ENCODE measurements around the gene SIPA1L3. TPM values are rescaled to one million over a fixed set of nuclear protein-coding genes. Genes with fewer than 3 reads are reported as not detected.

Gene SIPA1L3
- total and polyA plus RNA-seq, 9 of the 15 experiments (the other 6 are each of a cell fraction or from before 2014, with no cell fraction given), result 0.01 to 6.1 (median 2.5) TPM

DNA sequence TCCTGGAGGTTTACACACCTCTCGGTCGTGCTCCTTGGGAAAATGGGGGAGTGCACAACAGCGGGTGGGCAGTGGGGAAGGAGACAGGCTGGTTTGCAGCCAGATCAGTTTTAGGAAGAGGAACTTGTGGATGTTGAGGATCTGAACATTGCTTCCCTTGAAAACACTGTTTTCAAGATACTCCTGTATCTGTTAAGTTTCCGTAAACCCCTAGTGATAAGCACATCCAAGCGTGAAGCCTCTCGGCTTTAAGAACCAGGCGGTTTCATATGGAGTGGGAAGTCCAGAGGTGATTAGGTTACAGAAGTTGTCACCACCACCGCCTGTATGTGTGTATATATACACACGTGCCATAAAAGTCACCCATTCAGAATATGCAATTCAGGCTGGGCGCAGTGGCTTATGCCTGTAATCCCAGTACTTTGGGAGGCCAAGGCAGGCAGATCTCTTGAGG lies 47.4 kb downstream of the SIPA1L3 start:
- POLR2A ChIA-PET, result interaction anchor here (1.0 kb wide), 1 partner anchor 11 kb away, joined by 5 read pairs; no protein-coding TSS in a partner anchor
- no peaks in the 10 kb centered on the region for H3K79me2 ChIP-seq (ENCODE audit: control insufficient read depth, insufficient read depth, low read length)
- TF ChIP-seq, protein P1, sequence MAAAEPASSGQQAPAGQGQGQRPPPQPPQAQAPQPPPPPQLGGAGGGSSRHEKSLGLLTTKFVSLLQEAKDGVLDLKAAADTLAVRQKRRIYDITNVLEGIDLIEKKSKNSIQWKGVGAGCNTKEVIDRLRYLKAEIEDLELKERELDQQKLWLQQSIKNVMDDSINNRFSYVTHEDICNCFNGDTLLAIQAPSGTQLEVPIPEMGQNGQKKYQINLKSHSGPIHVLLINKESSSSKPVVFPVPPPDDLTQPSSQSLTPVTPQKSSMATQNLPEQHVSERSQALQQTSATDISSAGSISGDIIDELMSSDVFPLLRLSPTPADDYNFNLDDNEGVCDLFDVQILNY (CRISPR knock-in tag; IDR thresholded peaks at IDR 0.05), result no peak
- TF ChIP-seq, protein P2, sequence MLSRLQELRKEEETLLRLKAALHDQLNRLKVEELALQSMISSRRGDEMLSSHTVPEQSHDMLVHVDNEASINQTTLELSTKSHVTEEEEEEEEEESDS (CRISPR knock-in tag; IDR thresholded peaks at IDR 0.05), result no peak
- TF ChIP-seq, protein P3, sequence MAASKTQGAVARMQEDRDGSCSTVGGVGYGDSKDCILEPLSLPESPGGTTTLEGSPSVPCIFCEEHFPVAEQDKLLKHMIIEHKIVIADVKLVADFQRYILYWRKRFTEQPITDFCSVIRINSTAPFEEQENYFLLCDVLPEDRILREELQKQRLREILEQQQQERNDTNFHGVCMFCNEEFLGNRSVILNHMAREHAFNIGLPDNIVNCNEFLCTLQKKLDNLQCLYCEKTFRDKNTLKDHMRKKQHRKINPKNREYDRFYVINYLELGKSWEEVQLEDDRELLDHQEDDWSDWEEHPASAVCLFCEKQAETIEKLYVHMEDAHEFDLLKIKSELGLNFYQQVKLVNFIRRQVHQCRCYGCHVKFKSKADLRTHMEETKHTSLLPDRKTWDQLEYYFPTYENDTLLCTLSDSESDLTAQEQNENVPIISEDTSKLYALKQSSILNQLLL (CRISPR knock-in tag; IDR thresholded peaks at IDR 0.05; ENCODE audit: borderline replicate concordance), result no peak
- TF ChIP-seq NFATC3 (IDR thresholded peaks at IDR 0.05) (no peak), ZNF175 (CRISPR knock-in tag; IDR thresholded peaks at IDR 0.05; ENCODE audit: low read depth) (no peak), SETDB1 (IDR thresholded peaks at IDR 0.05; ENCODE audit: low read length) (no peak), SP1 (CRISPR knock-in tag; IDR thresholded peaks at IDR 0.05) (no peak), ZNF696 (CRISPR knock-in tag; conservative IDR thresholded peaks at IDR 0.05) (no peak)
- TF ChIP-seq, protein P4, sequence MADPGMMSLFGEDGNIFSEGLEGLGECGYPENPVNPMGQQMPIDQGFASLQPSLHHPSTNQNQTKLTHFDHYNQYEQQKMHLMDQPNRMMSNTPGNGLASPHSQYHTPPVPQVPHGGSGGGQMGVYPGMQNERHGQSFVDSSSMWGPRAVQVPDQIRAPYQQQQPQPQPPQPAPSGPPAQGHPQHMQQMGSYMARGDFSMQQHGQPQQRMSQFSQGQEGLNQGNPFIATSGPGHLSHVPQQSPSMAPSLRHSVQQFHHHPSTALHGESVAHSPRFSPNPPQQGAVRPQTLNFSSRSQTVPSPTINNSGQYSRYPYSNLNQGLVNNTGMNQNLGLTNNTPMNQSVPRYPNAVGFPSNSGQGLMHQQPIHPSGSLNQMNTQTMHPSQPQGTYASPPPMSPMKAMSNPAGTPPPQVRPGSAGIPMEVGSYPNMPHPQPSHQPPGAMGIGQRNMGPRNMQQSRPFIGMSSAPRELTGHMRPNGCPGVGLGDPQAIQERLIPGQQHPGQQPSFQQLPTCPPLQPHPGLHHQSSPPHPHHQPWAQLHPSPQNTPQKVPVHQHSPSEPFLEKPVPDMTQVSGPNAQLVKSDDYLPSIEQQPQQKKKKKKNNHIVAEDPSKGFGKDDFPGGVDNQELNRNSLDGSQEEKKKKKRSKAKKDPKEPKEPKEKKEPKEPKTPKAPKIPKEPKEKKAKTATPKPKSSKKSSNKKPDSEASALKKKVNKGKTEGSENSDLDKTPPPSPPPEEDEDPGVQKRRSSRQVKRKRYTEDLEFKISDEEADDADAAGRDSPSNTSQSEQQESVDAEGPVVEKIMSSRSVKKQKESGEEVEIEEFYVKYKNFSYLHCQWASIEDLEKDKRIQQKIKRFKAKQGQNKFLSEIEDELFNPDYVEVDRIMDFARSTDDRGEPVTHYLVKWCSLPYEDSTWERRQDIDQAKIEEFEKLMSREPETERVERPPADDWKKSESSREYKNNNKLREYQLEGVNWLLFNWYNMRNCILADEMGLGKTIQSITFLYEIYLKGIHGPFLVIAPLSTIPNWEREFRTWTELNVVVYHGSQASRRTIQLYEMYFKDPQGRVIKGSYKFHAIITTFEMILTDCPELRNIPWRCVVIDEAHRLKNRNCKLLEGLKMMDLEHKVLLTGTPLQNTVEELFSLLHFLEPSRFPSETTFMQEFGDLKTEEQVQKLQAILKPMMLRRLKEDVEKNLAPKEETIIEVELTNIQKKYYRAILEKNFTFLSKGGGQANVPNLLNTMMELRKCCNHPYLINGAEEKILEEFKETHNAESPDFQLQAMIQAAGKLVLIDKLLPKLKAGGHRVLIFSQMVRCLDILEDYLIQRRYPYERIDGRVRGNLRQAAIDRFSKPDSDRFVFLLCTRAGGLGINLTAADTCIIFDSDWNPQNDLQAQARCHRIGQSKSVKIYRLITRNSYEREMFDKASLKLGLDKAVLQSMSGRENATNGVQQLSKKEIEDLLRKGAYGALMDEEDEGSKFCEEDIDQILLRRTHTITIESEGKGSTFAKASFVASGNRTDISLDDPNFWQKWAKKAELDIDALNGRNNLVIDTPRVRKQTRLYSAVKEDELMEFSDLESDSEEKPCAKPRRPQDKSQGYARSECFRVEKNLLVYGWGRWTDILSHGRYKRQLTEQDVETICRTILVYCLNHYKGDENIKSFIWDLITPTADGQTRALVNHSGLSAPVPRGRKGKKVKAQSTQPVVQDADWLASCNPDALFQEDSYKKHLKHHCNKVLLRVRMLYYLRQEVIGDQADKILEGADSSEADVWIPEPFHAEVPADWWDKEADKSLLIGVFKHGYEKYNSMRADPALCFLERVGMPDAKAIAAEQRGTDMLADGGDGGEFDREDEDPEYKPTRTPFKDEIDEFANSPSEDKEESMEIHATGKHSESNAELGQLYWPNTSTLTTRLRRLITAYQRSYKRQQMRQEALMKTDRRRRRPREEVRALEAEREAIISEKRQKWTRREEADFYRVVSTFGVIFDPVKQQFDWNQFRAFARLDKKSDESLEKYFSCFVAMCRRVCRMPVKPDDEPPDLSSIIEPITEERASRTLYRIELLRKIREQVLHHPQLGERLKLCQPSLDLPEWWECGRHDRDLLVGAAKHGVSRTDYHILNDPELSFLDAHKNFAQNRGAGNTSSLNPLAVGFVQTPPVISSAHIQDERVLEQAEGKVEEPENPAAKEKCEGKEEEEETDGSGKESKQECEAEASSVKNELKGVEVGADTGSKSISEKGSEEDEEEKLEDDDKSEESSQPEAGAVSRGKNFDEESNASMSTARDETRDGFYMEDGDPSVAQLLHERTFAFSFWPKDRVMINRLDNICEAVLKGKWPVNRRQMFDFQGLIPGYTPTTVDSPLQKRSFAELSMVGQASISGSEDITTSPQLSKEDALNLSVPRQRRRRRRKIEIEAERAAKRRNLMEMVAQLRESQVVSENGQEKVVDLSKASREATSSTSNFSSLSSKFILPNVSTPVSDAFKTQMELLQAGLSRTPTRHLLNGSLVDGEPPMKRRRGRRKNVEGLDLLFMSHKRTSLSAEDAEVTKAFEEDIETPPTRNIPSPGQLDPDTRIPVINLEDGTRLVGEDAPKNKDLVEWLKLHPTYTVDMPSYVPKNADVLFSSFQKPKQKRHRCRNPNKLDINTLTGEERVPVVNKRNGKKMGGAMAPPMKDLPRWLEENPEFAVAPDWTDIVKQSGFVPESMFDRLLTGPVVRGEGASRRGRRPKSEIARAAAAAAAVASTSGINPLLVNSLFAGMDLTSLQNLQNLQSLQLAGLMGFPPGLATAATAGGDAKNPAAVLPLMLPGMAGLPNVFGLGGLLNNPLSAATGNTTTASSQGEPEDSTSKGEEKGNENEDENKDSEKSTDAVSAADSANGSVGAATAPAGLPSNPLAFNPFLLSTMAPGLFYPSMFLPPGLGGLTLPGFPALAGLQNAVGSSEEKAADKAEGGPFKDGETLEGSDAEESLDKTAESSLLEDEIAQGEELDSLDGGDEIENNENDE (IDR thresholded peaks at IDR 0.05; ENCODE audit: low read depth, low read length), result no peak

More for the DNA sequence above, 47.4 kb downstream of the SIPA1L3 start:
- intact Hi-C loops (cut with micrococcal nuclease), result no loop called here
- in situ Hi-C loops (cut with MboI), result no loop called here
- Histone ChIP-seq H2AFZ (ENCODE audit: low read depth, low read length) (no peak overlapping the region), H3K4me3 (no peak overlapping the region), H4K20me1 (replicated peaks; ENCODE audit: control insufficient read depth, insufficient read depth, low read length) (no peaks in the 10 kb centered on the region), H3K9me3 (replicated peaks; ENCODE audit: control insufficient read depth, insufficient read depth, low read depth, low read length) (no peaks in the 10 kb centered on the region), H3K9me1 (ENCODE audit: control insufficient read depth, insufficient read depth, low read length) (no peaks in the 10 kb centered on the region), H3K27me3 (ENCODE audit: control insufficient read depth in 2 of 2, insufficient read depth in 2 of 2, low read length in 2 of 2) (peaks cover 0 to 5% of the 10 kb centered on the region in 2 experiments; a peak in 3 of 5 replicates), H3K9ac (ENCODE audit: insufficient read depth in 1 of 2, low read depth in 2 of 2, low read length in 2 of 2) (no peak overlapping the region), H3K4me2 (ENCODE audit: insufficient read depth, low read length) (no peak overlapping the region), H3K4me1 (replicated peaks in 1 of 2; ENCODE audit: control insufficient read depth in 2 of 2, insufficient read depth in 2 of 2, low read length in 2 of 2) (peaks cover 0 to 3% of the 10 kb centered on the region in 2 experiments; a peak in 1 of 5 replicates), H3K36me3 (ENCODE audit: control insufficient read depth, insufficient read depth, low read length) (no peaks in the 10 kb centered on the region), H3K27ac (ENCODE audit: extremely low read depth, low read depth, low read length) (no peak overlapping the region)
- no peak for FAIRE-seq
- DNase-seq (ENCODE audit: extremely low read depth in 1 of 4, low spot score in 3 of 4), result no peak
- WGBS (ENCODE audit: insufficient coverage, low coverage, missing lambda C conversion rate), result 8% methylated on average over 10 of the region's 10 CpGs
- no TSS peak for BruUV-seq (replicated peaks)
- CTCF ChIA-PET (ENCODE audit: low intra/inter-chr PET ratio), result no interaction called here
- ATAC-seq, result no peak

All from K562 (cell line).